IPS-20b (cell line): Measurements from ENCODE around the gene SUSD3.

Source experiments
- H3K27ac ChIP-seq: one replicate; pipeline ENCODE4 v1.5.1; 2013; ENCODE audit warnings: low read length
- H3K27me3 ChIP-seq: 2 replicates; pipeline ENCODE4 v1.6.1; 2013; ENCODE audit warnings: mild to moderate bottlenecking, low read length, inconsistent platforms; ENCODE audit not compliant: insufficient read depth
- H3K36me3 ChIP-seq: 2 replicates; pipeline ENCODE4 v1.6.1; 2013; ENCODE audit warnings: low read depth, mild to moderate bottlenecking, inconsistent platforms, low read length, moderate library complexity; ENCODE audit not compliant: insufficient read depth
- H3K4me1 ChIP-seq: 2 replicates; pipeline ENCODE4 v1.6.1; 2013; ENCODE audit warnings: mild to moderate bottlenecking, control low read depth, inconsistent platforms, low read length, moderate library complexity; ENCODE audit not compliant: insufficient read depth
- H3K4me3 ChIP-seq: 2 replicates; pipeline ENCODE4 v1.5.1; 2013; ENCODE audit warnings: mild to moderate bottlenecking, low read length, inconsistent platforms
- H3K9ac ChIP-seq: 2 replicates; pipeline ENCODE4 v1.6.1; 2013; ENCODE audit warnings: low read depth, mild to moderate bottlenecking, inconsistent platforms, low read length, moderate library complexity
- H3K9me3 ChIP-seq: 2 replicates; pipeline ENCODE4 v1.6.1; 2013; ENCODE audit warnings: mild to moderate bottlenecking, low read depth, low read length, inconsistent platforms; ENCODE audit not compliant: insufficient read depth

The SUSD3 gene

GRCh38 chr9:93041108-93041802 lies 17.2 kb upstream of the SUSD3 start:
- H3K4me3 ChIP-seq: no peak overlapping the region
- H3K9me3 ChIP-seq: no peaks in the 10 kb centered on the region
- H3K27ac ChIP-seq: no peak overlapping the region
- no peaks in the 10 kb centered on the region for H3K27me3 ChIP-seq
- no peaks in the 10 kb centered on the region for H3K4me1 ChIP-seq
- no peaks in the 10 kb centered on the region for H3K36me3 ChIP-seq
- no peak overlapping the region for H3K9ac ChIP-seq

- H3K4me1 ChIP-seq: no peaks in the 10 kb centered on the region
- no peaks in the 10 kb centered on the region for H3K27me3 ChIP-seq
- no peak overlapping the region for H3K9ac ChIP-seq
- no peaks in the 10 kb centered on the region for H3K36me3 ChIP-seq
- no peak overlapping the region for H3K27ac ChIP-seq
- H3K9me3 ChIP-seq: no peaks in the 10 kb centered on the region
- no peak overlapping the region for H3K4me3 ChIP-seq
Measured at GRCh38 chr9:93043122-93043521, 15.4 kb upstream of the SUSD3 start.

DNA sequence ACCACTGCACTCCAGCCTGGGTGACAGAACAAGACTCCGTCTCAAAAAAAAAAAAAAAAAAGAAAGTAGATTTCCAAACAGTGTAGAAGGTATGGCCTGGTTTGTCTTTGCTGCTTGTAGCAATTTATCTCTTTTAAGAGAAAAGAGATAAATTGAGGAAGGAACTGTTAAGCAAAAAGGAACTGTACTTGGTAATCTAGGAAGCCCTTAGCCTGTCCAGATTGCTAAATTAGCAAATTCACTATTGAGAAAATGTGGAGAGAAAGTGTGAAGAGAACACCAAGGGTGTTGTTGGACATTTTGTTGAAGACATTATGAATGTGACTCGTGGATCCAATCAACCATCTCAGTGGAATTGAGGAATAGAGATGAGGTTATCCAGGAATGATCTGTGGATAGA lies 13.0 kb upstream of the SUSD3 start:
- H3K4me1 ChIP-seq: no peaks in the 10 kb centered on the region
- no peak overlapping the region for H3K4me3 ChIP-seq
- H3K27ac ChIP-seq: no peak overlapping the region
- H3K9me3 ChIP-seq: no peaks in the 10 kb centered on the region
- no peak overlapping the region for H3K9ac ChIP-seq
- no peaks in the 10 kb centered on the region for H3K36me3 ChIP-seq
- no peaks in the 10 kb centered on the region for H3K27me3 ChIP-seq

DNA sequence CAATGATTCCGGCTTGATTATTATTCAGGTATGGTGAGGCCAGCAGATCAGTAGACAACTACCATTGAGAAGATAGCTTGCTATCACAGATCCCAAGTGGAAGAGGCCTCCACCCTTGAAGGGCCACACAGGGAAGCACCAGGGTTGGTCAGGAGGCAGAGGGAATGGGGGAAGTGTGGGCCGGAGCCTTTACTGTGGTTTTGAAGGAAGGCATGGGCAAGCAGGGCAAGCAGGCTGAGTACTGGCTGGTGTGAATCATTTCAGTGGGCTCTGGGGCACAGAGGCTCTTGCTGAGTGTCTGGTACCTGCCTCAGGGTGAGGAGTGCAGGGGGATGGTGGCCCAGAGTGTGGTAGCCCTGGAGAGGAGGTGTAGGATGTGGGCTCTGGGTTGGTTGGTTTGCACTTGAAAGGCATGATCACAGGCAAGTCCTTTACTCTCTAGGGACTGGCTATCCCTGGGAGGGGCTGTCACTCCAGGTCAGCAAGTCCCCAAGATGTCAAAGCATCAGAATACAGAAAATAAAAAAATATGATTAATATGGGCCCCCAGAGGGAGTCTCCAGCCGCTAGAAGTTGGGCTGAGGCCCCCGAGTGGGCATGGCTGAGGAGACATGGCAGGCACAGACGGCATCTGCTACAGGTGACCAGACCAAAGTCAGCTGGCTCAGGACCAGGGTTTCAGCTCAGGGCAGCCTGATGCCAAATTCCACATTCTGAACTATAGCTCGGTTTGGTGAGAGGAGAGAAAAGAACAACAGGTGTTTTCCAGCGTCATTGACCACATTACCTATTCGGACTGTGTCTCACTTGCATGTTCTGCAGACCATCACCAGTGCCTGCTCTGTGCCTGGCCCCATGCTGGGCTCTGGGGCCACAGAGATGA lies 9.7 kb upstream of the SUSD3 start:
- H3K4me1 ChIP-seq: peaks cover 11% of the 10 kb centered on the region; the same call in 1 of the 2 replicates
- H3K9ac ChIP-seq: no peak overlapping the region
- no peak overlapping the region for H3K27ac ChIP-seq
- no peaks in the 10 kb centered on the region for H3K9me3 ChIP-seq
- no peaks in the 10 kb centered on the region for H3K27me3 ChIP-seq
- H3K4me3 ChIP-seq: no peak overlapping the region
- no peaks in the 10 kb centered on the region for H3K36me3 ChIP-seq

DNA sequence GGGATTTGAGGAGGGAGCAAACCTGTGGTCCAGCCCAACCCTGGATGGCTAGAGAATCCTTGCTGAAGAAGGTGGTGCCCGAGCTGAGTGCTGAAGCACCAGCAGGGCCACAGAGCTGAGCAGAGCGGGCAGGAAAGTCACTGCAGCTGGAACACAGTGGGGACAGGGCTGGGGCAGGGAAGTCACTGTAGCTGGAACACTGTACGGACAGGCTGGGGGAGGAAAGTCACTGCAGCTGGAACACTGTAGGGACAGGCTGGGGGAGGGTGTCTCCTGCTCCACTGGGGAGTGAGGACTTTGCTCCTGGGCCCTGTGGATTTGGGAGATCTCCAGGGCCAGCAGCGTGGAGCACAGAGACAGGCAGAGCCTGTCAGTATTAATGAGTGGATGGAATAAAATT lies 9.0 kb upstream of the SUSD3 start:
- Histone ChIP-seq H3K9ac (no peak overlapping the region), H3K36me3 (no peaks in the 10 kb centered on the region), H3K27me3 (no peaks in the 10 kb centered on the region), H3K9me3 (no peaks in the 10 kb centered on the region), H3K27ac (no peak overlapping the region), H3K4me3 (no peak overlapping the region), H3K4me1 (peaks cover 14% of the 10 kb centered on the region; the same call in 1 of the 2 replicates)

DNA sequence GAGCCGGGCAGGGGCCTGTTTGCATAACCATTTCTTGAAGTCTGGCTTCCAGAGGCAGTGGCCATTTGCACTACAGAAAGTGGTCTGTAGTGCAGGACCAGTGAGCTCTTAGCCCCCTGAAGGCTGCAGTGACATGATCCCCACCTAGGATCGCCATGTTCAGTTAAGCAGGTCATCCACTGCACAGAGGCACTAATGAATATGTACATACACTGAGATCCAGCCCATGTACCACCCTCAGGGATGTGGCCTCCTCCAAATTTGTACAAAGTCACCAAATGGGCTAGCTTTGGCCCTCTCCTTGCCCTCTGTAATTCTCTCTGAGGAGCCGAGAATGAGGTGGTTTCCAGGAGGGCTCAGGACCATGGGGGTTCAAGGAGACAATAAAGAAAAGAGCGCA lies 8.3 kb upstream of the SUSD3 start:
- Histone ChIP-seq H3K9me3 (no peaks in the 10 kb centered on the region), H3K4me3 (no peak overlapping the region), H3K9ac (no peak overlapping the region), H3K4me1 (peaks cover 14% of the 10 kb centered on the region; the same call in 1 of the 2 replicates), H3K27ac (no peak overlapping the region), H3K27me3 (no peaks in the 10 kb centered on the region), H3K36me3 (no peaks in the 10 kb centered on the region)

DNA sequence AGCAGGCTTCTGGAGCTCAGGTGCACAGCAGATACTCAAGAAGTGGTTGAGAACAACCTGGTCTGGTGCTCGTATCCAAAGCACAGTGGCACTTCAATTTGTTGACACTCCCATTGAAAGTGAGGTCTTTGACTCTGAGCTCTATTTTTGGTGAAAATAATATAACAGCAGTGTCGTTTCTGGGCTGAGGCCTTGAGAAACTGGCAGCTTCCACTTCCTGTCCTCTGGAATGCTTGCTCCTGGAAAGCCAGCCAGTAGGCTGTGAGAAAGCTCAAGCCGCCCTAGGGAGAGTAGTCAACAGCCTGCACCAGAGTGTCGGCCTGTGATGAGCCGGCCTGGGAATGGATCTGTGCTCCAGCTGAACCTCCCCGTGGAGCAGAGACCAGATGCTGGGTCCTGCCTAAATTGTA lies 6.8 kb upstream of the SUSD3 start:
- peaks cover 14% of the 10 kb centered on the region; the same call in 1 of the 2 replicates for H3K4me1 ChIP-seq
- H3K27me3 ChIP-seq: peaks cover 5% of the 10 kb centered on the region; the same call in 1 of the 2 replicates
- no peak overlapping the region for H3K27ac ChIP-seq
- no peak overlapping the region for H3K9ac ChIP-seq
- no peaks in the 10 kb centered on the region for H3K9me3 ChIP-seq
- H3K36me3 ChIP-seq: no peaks in the 10 kb centered on the region
- no peak overlapping the region for H3K4me3 ChIP-seq

DNA sequence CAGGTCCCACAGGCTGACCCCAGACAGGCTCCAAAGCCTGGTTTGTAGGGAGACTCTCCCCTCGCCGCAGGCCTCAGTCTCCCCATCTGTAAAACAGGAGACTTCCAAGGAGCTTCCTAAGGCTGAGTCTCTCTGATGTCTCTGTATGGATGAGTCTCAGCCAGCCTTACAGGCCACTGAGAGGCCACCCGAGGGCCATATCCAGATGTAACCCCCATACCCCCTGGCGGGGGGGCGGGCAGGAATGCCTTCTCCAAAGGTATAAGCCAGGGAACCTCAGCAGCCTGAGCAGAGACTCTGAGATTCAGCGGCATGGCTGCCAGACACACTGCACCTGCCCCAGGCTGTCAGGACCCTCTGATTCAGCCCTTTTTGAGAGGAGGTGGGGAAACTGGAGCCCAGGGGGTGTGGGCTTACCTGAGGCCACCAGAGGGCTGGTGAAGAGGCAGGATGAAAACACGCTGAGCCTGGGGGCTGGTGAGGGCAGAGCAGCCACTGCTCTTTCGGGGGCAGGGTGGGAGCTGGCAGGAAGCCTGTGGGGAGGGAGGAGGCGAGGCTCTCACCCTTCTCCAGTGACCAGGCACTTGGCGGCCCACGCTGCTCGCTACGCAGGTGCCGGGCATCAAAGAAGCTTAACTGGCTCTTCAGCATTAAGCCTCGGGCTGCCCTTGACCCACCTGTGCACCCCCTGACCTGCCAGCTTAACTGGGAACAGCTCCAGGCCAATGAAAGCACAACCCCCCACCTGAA lies 5.5 kb upstream of the SUSD3 start:
- H3K4me3 ChIP-seq: no peak overlapping the region
- H3K4me1 ChIP-seq: peaks cover 17% of the 10 kb centered on the region; the same call in 1 of the 2 replicates
- no peak overlapping the region for H3K27ac ChIP-seq
- H3K9me3 ChIP-seq: no peaks in the 10 kb centered on the region
- H3K9ac ChIP-seq: no peak overlapping the region
- H3K27me3 ChIP-seq: peaks cover 5% of the 10 kb centered on the region; the same call in 1 of the 2 replicates
- H3K36me3 ChIP-seq: no peaks in the 10 kb centered on the region

GRCh38 chr9:93053781-93054331 lies 4.6 kb upstream of the SUSD3 start:
- H3K4me3 ChIP-seq: no peak overlapping the region
- H3K27ac ChIP-seq: no peak overlapping the region
- peaks cover 17% of the 10 kb centered on the region; the same call in 1 of the 2 replicates for H3K4me1 ChIP-seq
- H3K27me3 ChIP-seq: peaks cover 5% of the 10 kb centered on the region
- H3K9ac ChIP-seq: no peak overlapping the region
- no peaks in the 10 kb centered on the region for H3K36me3 ChIP-seq
- no peaks in the 10 kb centered on the region for H3K9me3 ChIP-seq

DNA sequence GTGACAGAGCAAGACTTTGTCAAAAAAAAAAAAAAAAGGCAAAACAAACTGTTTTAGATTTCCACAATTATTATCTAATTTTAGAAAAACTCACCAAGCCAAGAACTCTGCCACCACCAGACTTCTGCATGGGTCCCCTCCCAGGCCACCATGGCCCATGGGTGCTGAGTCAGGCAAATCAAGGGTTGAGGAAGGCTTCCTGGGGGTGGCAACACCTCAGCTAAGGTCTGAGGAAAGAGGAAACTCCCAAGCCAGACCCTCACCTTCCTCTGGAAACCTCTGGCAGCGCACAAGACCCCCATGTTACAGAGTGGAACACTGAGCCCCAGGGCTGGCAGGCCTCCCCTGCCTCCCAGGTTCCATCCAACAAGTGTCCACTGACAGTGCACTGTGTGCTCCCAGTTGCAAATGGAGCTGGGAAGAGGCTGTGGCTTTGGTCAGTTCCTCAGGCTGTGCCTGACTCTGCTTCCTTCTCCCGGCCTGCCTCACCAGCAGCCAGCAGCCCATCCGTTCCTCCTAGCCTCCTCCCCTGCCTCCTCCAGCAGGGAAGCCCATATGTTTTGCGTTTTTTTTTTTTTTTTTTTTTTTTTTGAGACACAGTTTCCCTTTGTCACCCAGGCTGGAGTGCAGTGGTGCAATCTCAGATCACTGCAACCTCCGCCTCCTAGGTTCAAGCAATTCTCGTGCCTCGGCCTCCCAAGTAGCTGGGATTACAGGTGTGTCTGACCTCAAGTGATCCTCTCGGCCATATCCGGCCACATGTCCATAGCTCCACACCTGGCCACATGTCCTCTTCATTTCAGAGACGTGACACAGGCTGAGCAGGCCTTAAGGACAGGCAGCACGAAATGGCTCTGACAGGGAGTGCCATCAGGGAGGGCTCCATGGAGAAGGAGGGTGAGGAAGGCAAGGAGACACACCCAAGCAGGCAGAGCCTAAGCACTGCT lies 3.5 kb upstream of the SUSD3 start:
- no peak overlapping the region for H3K9ac ChIP-seq
- H3K27me3 ChIP-seq: peaks cover 11% of the 10 kb centered on the region
- H3K4me1 ChIP-seq: peaks cover 22% of the 10 kb centered on the region; the same call in 1 of the 2 replicates
- H3K4me3 ChIP-seq: no peak overlapping the region
- no peak overlapping the region for H3K27ac ChIP-seq
- no peaks in the 10 kb centered on the region for H3K9me3 ChIP-seq
- H3K36me3 ChIP-seq: no peaks in the 10 kb centered on the region
